H9 (cell line): ENCODE data around the gene ADM. TPM values are rescaled to one million over a fixed set of nuclear protein-coding genes. Genes with fewer than 3 reads are reported as not detected.
A peak's percentile ranks its signal among the peaks of the same experiment; 100 is the strongest.

ENCODE experiments used
- DNase-seq: peaks from one replicate; pipeline ENCODE4 v3.0.0-alpha.2; 2017
- H2AFZ ChIP-seq: one replicate; pipeline ENCODE4 v1.6.1; 2013; ENCODE audit warnings: mild to moderate bottlenecking, low read length, control low read depth, moderate library complexity
- H2AK5ac ChIP-seq: 2 replicates; pipeline ENCODE4 v1.6.1; 2013; ENCODE audit warnings: low read length, control low read depth, mixed read lengths; ENCODE audit not compliant: insufficient read length
- H2BK120ac ChIP-seq: one replicate; pipeline ENCODE4 v1.6.1; 2013; ENCODE audit warnings: low read depth, mild to moderate bottlenecking, low read length, control low read depth, inconsistent platforms; ENCODE audit not compliant: poor library complexity, severe bottlenecking
- H2BK12ac ChIP-seq: 2 replicates; pipeline ENCODE4 v1.6.1; 2013; ENCODE audit warnings: low read length, control low read depth, mixed read lengths, low read depth; ENCODE audit not compliant: insufficient read length
- H2BK15ac ChIP-seq: 2 replicates; pipeline ENCODE4 v1.6.1; 2013; ENCODE audit warnings: low read depth, low read length, control low read depth
- H2BK20ac ChIP-seq: one replicate; pipeline ENCODE4 v1.6.1; 2013; ENCODE audit warnings: low read depth, mild to moderate bottlenecking, low read length, control low read depth, inconsistent platforms; ENCODE audit not compliant: poor library complexity, severe bottlenecking
- H2BK5ac ChIP-seq: 2 replicates; pipeline ENCODE4 v1.6.1; 2013; ENCODE audit warnings: low read length, control low read depth, mixed read lengths; ENCODE audit not compliant: insufficient read length
- H3K14ac ChIP-seq: 2 replicates; pipeline ENCODE4 v1.6.1; 2013; ENCODE audit warnings: low read length, control low read depth; ENCODE audit not compliant: insufficient read depth
- H3K18ac ChIP-seq: 2 replicates; pipeline ENCODE4 v1.6.1; 2013; ENCODE audit warnings: low read depth, mild to moderate bottlenecking, mixed read lengths, low read length, control low read depth; ENCODE audit not compliant: insufficient read length
- H3K23ac ChIP-seq: 2 replicates; pipeline ENCODE4 v1.6.1; 2013; ENCODE audit warnings: low read length, control low read depth, mixed read lengths, low read depth; ENCODE audit not compliant: insufficient read length
- H3K23me2 ChIP-seq: 2 replicates; pipeline ENCODE4 v1.6.1; 2013; ENCODE audit warnings: low read depth, mild to moderate bottlenecking, mixed read lengths, low read length, control low read depth; ENCODE audit not compliant: insufficient read length, poor library complexity, severe bottlenecking
- H3K27ac ChIP-seq: 2 replicates; pipeline ENCODE4 v1.5.1; 2013; ENCODE audit warnings: low read length, control low read depth, mixed read lengths, low read depth; ENCODE audit not compliant: insufficient read length
- H3K27me3 ChIP-seq: 2 replicates; pipeline ENCODE4 v1.6.1; 2013; ENCODE audit warnings: low read length, control low read depth, inconsistent platforms; ENCODE audit not compliant: insufficient read depth
- H3K4ac ChIP-seq: 2 replicates; pipeline ENCODE4 v1.6.1; 2013; ENCODE audit warnings: low read depth, mild to moderate bottlenecking, control low read depth, inconsistent platforms, low read length, moderate library complexity
- H3K4me1 ChIP-seq: 2 replicates; pipeline ENCODE4 v1.6.1; 2013; ENCODE audit warnings: low read length, control low read depth, inconsistent platforms; ENCODE audit not compliant: insufficient read depth
- H3K4me2 ChIP-seq: 2 replicates; pipeline ENCODE4 v1.6.1; 2013; ENCODE audit warnings: low read length, control low read depth, mixed read lengths; ENCODE audit not compliant: insufficient read length, insufficient read depth
- H3K56ac ChIP-seq: 2 replicates; pipeline ENCODE4 v1.6.1; 2013; ENCODE audit warnings: low read depth, mild to moderate bottlenecking, mixed read lengths, low read length, control low read depth; ENCODE audit not compliant: insufficient read length
- H3K79me1 ChIP-seq: 2 replicates; pipeline ENCODE4 v1.6.1; 2013; ENCODE audit warnings: low read depth, mild to moderate bottlenecking, moderate library complexity, low read length, control low read depth, inconsistent platforms; ENCODE audit not compliant: insufficient read depth, poor library complexity, severe bottlenecking
- H3K79me2 ChIP-seq: 2 replicates; pipeline ENCODE4 v1.6.1; 2013; ENCODE audit warnings: low read length, control low read depth, inconsistent platforms; ENCODE audit not compliant: insufficient read depth
- H3K9ac ChIP-seq: 2 replicates; pipeline ENCODE4 v1.6.1; 2013; ENCODE audit warnings: low read length, control low read depth, mixed read lengths; ENCODE audit not compliant: insufficient read length; ENCODE audit errors: extremely low read depth
- H3K9me3 ChIP-seq: one replicate; pipeline ENCODE4 v1.6.1; 2013; ENCODE audit warnings: low read depth, low read length, inconsistent platforms; ENCODE audit not compliant: control insufficient read depth
- H3T11ph ChIP-seq: one replicate; pipeline ENCODE4 v1.6.1; 2013; ENCODE audit warnings: mild to moderate bottlenecking, low read length, control low read depth, inconsistent platforms
- H4K20me1 ChIP-seq: one replicate; pipeline ENCODE4 v1.6.1; 2013; ENCODE audit not compliant: control insufficient read depth, insufficient read length, insufficient read depth
- H4K5ac ChIP-seq: 2 replicates; pipeline ENCODE4 v1.6.1; 2013; ENCODE audit warnings: low read depth, mild to moderate bottlenecking, mixed read lengths, low read length, control low read depth; ENCODE audit not compliant: insufficient read length
- H4K8ac ChIP-seq: replicated peaks from 2 replicates; pipeline ENCODE4 v1.6.1; 2013; ENCODE audit warnings: low read length, control low read depth, mixed read lengths, low read depth; ENCODE audit not compliant: insufficient read length
- H4K91ac ChIP-seq: 2 replicates; pipeline ENCODE4 v1.6.1; 2013; ENCODE audit warnings: low read depth, mild to moderate bottlenecking, moderate library complexity, mixed read lengths, low read length, control low read depth; ENCODE audit not compliant: insufficient read length
- H3K27ac Mint-ChIP-seq, 3 experiments: 2 replicates in 2 of 3; 3 replicates in 1 of 3; pipeline ENCODE4 v1.8.0; 2020 to 2021; ENCODE audit warnings: mixed read lengths in 3 of 3, mild to moderate bottlenecking in 1 of 3, moderate library complexity in 1 of 3
- H3K27me3 Mint-ChIP-seq: 2 replicates; pipeline ENCODE4 v1.8.0; 2021; ENCODE audit warnings: low read depth, mild to moderate bottlenecking, moderate library complexity, mixed read lengths
- H3K36me3 Mint-ChIP-seq, 3 experiments: 2 replicates in 2 of 3; 3 replicates in 1 of 3; pipeline ENCODE4 v1.8.0; 2020 to 2021; ENCODE audit warnings: low read depth in 3 of 3, mixed read lengths in 3 of 3; ENCODE audit not compliant: insufficient read depth in 1 of 3
- H3K4me1 Mint-ChIP-seq, 2 experiments: 2 replicates each; pipeline ENCODE4 v1.8.0; 2020; ENCODE audit warnings: mixed read lengths in 2 of 2
- H3K4me3 Mint-ChIP-seq, 2 experiments: 2 replicates in 1 of 2; 3 replicates in 1 of 2; pipeline ENCODE4 v1.8.0; 2020 to 2021; ENCODE audit warnings: mild to moderate bottlenecking in 2 of 2, mixed read lengths in 2 of 2, moderate library complexity in 1 of 2
- H3K9me3 Mint-ChIP-seq, 2 experiments: 2 replicates in 1 of 2; 3 replicates in 1 of 2; pipeline ENCODE4 v1.8.0; 2020; ENCODE audit warnings: mild to moderate bottlenecking in 2 of 2, mixed read lengths in 2 of 2, moderate library complexity in 1 of 2
- WGBS: extraction: QIAGEN DNeasy Blood & Tissue Kit; methylation state at CpG from one replicate; pipeline ENCODE4 v1.1.7; 2013; ENCODE audit warnings: missing lambda C conversion rate, low lambda C conversion rate, mixed read lengths; ENCODE audit not compliant: insufficient read length; ENCODE audit errors: extremely low coverage; 5-methylcytosine and 5-hydroxymethylcytosine counted together
- total RNA-seq: library from RNA; stranded (reverse); gene quantifications from 2 replicates; pipeline ENCODE4 v1.2.1, GENCODE V29; 2021
- TF ChIP-seq, protein P1 (sequence below): fragments of 200-600 bp; sonication (generic); conservative IDR thresholded peaks from 3 replicates; pipeline ENCODE4 v1.8.0; 2021; ENCODE audit warnings: antibody characterized with exemption, mild to moderate bottlenecking

Gene ADM
- total RNA-seq, 1 experiment from 2014 or later: 99.1 TPM

DNA sequence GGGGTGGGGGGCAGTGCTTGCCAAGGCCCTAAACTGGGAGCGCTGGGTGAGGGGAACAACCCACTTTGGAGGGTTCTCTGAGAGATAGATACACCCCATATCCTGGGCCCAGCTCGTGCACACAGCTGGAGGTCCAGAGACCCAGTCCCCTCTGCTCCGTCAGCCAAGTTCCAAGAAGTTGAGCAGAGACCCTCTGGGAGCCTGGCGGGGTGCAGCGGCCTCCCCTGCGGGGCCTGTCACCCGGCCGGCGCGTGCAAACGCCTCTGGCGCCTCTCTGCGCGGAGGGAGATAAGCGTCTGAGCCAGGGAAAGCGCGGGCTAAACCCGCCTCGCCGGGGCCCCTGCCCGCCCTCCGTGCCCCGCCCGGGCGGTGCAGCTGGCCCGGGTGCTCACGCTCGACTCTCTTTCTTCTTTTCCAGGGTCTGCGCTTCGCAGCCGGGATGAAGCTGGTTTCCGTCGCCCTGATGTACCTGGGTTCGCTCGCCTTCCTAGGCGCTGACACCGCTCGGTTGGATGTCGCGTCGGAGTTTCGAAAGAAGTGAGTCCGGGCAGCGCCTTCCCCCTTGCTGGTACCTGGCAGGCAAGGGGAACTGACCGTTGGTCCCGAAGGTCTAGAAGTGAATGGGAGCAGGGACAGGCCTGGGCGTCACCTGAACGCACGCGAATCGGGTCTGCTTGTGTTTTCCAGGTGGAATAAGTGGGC, 540 bp downstream of the ADM start:
- H3K36me3 Mint-ChIP-seq: peaks cover 7 to 24% (median 19%) of the 10 kb centered on the region in 3 experiments; a peak in 6 of 7 replicates

More for the DNA sequence above, 540 bp downstream of the ADM start:
- Histone ChIP-seq H3K79me2 (peaks cover 7% of the 10 kb centered on the region; the same call in 1 of the 2 replicates), H2AFZ (no peak overlapping the region), H4K8ac (no peak overlapping the region), H2BK120ac (no peak overlapping the region), H3K4me1 (peaks cover 8% of the 10 kb centered on the region), H3K79me1 (no peaks in the 10 kb centered on the region), H3K14ac (no peak overlapping the region), H3K18ac (no peak overlapping the region), H3K23me2 (peaks cover 39% of the 10 kb centered on the region), H4K5ac (no peak overlapping the region), H2BK15ac (no peak overlapping the region), H3K27ac (no peak overlapping the region), H4K91ac (no peak overlapping the region), H2BK20ac (no peak overlapping the region), H3T11ph (no peak overlapping the region), H3K56ac (no peak overlapping the region), H3K9me3 (no peaks in the 10 kb centered on the region), H3K4me2 (peak overlapping the region; percentile 75), H2AK5ac (no peak overlapping the region), H4K20me1 (no peaks in the 10 kb centered on the region), H3K23ac (no peak overlapping the region), H3K9ac (peak overlapping the region; percentile 70), H2BK12ac (no peak overlapping the region), H3K4ac (no peak overlapping the region), H3K27me3 (no peaks in the 10 kb centered on the region; the same call in 1 of the 2 replicates), H2BK5ac (no peak overlapping the region)
- no peaks in the 10 kb centered on the region; a peak in 1 of 5 replicates for H3K9me3 Mint-ChIP-seq
- peak; percentile 55 for DNase-seq
- H3K27ac Mint-ChIP-seq: peak overlapping the region; percentile 62 to 95 (median 62); a peak in 6 of 7 replicates
- peaks cover 36% of the 10 kb centered on the region for H3K27me3 Mint-ChIP-seq
- TF ChIP-seq, protein P1, sequence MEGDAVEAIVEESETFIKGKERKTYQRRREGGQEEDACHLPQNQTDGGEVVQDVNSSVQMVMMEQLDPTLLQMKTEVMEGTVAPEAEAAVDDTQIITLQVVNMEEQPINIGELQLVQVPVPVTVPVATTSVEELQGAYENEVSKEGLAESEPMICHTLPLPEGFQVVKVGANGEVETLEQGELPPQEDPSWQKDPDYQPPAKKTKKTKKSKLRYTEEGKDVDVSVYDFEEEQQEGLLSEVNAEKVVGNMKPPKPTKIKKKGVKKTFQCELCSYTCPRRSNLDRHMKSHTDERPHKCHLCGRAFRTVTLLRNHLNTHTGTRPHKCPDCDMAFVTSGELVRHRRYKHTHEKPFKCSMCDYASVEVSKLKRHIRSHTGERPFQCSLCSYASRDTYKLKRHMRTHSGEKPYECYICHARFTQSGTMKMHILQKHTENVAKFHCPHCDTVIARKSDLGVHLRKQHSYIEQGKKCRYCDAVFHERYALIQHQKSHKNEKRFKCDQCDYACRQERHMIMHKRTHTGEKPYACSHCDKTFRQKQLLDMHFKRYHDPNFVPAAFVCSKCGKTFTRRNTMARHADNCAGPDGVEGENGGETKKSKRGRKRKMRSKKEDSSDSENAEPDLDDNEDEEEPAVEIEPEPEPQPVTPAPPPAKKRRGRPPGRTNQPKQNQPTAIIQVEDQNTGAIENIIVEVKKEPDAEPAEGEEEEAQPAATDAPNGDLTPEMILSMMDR: no peak
- peaks cover 47 to 54% of the 10 kb centered on the region in 2 experiments for H3K4me1 Mint-ChIP-seq
- H3K4me3 Mint-ChIP-seq: peak overlapping the region; percentile 84 to 93
- no CpG with 5 or more reads among the region's 51 CpGs for WGBS
